DMS53 (cell line): Measurements from ENCODE around the gene HID1.
A peak's percentile ranks its signal among the peaks of the same experiment; 100 is the strongest.
"Not testable (repeated sequence)": the region's sequence is repeated elsewhere in the genome, so short reads cannot be mapped to it uniquely, and the experiment has no call there.

Source experiments
- DNase-seq: peaks from one replicate; lab custom pipeline; 2025; lab: John Stamatoyannopoulos, UW

HID1 gene

GRCh38 chr17:74970395-74970794, 2.2 kb downstream of the HID1 start:
- no peak for DNase-seq

DNA sequence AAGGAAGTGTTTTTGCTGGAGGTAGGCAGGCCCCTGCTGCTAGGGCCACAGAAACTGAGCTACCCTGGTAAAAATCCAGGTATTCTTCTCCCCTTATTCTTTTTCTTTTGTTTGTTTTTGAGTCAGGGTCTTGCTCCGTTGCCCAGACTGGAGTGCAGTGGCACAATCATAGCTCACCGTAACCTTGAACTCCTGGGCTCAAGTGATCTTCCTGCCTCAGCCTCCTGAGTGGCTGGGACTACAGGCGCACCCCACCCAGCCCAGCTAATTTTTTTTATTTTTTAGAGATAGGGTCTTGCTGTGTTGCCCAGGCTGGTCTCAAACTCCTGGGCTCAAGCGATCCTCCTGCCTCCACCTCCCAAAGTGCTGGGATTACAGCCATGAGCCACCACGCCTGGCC, 3.1 kb downstream of the HID1 start:
- not testable (repeated sequence) for DNase-seq

- peak; percentile 73 for DNase-seq
These were observed 4.2 kb downstream of the HID1 start for GRCh38 chr17:74968361-74968780.

- DNase-seq = no peak
These were observed 7.5 kb downstream of the HID1 start for GRCh38 chr17:74964988-74965622.

GRCh38 chr17:74964246-74964761, 8.3 kb downstream of the HID1 start:
- DNase-seq = no peak

DNA sequence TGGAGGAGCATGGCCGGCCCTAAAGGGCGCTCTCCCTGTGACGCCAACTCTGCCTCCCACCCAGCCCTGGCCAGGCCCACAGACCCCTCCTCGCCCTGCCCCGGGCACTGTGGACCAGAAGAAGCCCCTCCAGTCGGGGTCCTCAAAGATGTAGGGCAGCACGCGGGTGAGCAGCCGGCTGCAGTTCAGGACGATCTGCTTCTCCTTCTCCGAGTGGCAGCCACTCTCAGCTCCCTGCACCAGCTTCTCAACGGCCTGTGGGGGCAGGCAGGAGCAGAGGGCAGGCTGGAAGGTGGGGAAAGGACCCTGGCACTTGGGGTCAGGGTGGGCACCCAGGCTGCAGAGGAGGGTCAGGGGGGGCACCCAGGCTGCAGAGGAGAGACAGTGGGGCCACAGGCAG, 8.9 kb downstream of the HID1 start:
- no peak for DNase-seq

GRCh38 chr17:74962622-74963394, 9.8 kb downstream of the HID1 start:
- no peak for DNase-seq

DNA sequence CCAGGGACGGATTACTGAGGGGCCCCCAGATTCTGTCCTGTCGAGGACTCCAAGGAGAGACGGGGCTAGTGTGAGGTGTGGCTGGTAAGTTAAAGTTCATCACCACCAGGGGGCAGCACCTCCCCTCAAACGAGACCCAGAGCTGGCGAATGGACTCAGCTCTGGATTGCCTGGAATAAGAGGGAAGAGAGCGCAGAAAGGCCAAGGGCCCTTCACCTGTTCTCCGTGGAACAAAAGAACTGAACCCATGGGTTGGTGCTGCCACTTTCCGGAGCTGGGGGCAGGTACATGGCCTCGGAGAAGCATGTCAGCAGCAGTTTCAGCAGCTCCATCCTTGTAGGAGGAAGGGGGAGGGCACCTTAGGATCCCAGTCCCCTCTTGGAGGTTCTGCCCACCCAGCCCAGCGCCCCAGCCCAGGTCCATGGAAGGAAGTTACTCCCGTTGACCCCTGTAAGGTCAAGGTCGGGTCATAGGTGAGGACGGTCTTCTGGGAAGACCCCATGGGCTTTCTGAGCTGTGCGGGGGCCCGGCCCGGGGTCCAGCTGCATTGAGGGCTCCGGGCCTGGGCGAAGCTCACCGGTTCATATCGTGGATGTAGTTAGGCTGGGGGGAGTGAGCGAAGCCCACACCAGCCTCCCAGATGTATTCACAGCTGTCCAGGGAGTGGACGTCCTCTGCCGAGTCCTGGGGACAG, 10.8 kb downstream of the HID1 start:
- peak; percentile 96 for DNase-seq

GRCh38 chr17:74960570-74961342, 11.8 kb downstream of the HID1 start:
- DNase-seq = peak; percentile 62

- DNase-seq = peak; percentile 27
These were observed 12.6 kb downstream of the HID1 start for GRCh38 chr17:74959826-74960515.

- peak; percentile 78 for DNase-seq
These were observed 14.4 kb downstream of the HID1 start for GRCh38 chr17:74957935-74958740.

DNA sequence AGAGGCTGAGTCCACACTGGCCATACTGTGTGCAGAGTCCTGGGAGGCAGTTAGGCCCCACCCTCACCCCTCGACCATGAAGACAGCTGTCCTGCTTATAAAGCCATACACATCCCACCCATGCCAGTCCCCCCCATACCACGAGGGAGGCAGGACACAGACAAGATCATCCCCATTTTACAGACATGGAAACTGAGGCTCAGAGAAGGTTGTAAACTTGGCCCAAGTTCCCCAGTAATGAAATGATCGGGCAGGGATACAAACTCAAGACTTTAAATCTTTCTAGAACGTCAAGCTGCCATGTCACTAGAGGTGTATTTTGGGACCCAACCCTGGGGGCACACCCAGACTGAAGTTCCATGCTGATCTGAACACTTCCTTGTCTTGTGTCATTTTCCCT, 16.5 kb downstream of the HID1 start:
- no peak for DNase-seq

DNA sequence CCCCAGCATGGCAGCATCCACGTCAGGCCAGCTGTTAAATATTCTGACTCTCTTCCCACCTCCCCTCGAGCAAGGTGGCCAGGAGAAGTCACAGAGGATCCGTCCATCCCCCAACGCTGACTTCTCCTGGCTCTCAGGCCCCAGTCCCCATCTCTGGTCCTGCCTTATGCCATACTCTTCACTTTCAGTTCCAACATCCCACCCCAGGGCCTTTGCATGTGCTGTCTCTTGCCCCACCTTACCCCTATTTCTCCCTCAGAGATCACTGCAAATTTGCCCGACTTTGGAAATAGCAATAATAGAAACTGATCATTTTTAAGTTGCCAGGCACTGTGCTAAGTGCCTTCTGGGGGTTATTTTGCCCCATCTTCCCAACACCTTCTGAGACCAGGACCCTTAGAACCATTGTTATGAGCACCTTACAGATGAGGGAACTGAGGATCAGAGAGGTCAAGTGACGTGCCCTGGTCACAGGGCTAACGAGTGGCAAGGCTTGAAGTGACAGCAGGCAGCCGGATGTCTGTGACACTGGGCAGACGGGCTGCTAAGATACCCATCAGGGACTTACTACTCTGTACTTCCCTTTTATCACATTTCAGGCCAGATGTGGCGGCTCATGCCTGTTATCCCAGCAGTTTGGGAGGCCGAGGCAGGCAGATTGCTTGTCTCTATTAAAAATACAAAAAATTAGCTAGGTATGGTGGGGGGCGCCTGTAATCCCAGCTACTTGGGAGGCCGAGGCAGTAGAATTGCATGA, 17.7 kb downstream of the HID1 start:
- no peak for DNase-seq

DNA sequence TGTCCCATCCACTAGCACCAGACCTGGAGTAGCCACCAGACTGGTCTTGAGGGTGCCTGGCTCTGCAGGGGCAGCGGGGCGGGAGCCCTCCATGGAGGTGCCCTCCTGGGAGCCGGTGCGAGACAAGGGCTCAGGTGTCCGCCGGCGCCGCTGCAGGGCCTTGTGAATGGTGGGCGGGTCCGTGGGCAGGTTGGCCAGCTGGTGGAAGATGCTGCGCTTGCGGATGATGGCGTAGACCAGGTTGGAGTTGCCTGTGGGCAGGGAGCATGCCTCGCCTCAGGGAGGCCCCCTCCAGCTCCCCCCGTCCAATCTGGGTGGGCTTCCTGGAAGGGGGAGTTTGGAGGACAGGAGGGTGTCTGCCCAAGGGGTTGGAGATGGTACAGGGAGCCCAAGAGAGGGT, 18.4 kb downstream of the HID1 start:
- DNase-seq = no peak

DNA sequence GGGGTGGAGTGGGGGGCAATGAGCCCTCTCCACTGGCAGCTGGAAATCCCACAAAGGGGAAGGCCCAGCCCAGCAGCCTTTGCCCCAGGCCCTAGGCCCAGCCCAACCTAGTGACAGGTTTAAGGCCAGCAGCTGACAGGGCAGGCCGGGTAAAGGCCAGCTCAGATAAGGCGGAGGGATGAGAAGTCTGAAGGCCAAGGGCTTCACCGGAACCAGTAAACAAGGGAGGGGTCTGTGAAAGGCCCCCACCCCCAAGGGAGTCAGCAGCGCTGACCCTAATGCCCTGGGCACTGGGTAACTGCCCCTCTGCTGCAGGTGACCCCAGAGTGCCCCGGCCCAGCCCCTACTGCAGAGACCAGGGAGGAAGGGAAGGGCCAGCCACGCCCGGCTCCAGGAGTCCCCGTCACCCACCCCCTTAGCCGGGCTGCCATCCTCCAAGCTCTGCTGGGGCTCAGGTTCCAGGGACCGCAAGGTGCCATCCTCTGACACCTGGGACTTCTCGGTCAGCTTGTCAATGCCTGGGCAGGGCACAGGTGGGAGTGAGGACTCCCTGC, 19.3 kb downstream of the HID1 start:
- DNase-seq = no peak

GRCh38 chr17:74952431-74953133, 20.0 kb downstream of the HID1 start:
- DNase-seq = no peak

DNA sequence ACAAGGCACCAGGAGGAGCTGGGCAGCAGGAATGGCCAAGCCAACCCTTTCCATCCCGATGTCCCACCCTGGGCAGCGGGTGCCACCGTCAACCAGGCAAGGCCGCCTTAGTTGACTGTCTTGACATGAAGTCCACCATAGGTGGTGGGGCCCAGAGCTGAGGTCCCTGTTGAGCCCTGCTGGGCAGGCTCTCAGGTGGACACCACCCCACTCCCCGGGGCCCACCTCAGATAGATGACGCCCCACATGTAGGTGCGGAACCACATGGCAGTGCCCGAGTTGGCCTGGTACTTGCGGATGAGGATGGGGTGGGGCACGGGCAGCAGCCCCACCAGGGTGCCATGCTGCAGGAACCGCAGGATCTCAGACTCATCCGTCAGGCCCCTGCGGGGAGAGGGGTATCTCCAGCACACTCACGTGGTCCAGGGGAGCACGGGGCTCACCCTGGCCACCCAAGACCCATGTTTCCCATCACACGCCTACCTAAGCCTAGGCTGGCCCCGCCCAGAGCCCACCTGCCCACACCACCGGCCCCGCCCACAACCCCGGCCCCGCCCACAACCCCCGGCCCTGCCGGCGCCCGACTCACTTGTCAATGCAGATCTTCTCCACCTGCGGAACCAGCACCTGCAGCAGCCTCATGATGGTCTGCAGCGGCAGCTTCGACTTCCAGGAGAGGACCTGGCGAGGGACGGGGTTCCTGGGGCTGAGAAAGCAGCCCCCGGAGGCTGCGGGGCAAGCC, 20.7 kb downstream of the HID1 start:
- DNase-seq = no peak

GRCh38 chr17:74951065-74951464, 21.5 kb downstream of the HID1 start:
- no peak for DNase-seq
